HepG2 (cell line): ENCODE measurements around the gene TSPAN15. TPM values are rescaled to one million over a fixed set of nuclear protein-coding genes. Genes with fewer than 3 reads are reported as not detected.

Experiments
- ATAC-seq: fragments of 200-7000 bp; cut with Tn5 transposase; 3 replicates; pipeline ENCODE4 v1.9.1; 2020; ENCODE audit warnings: mild to moderate bottlenecking, moderate library complexity
- BruUV-seq: library from RNA; stranded (reverse); fragments of 400-500 nt; replicated peaks from 2 replicates; lab custom pipeline; 2021; lab: Mats Ljungman, UMichigan
- CTCF ChIA-PET: fragments of 300-600 bp; formaldehyde crosslinking; extraction: SDS; loops from one replicate; lab custom pipeline; 2021; ENCODE audit warnings: low total read pairs, inconsistent platforms, low intra/inter-chr PET ratio; lab: Yijun Ruan, JAX
- POLR2A ChIA-PET: fragments of 350-600 bp; sonication (Branson Sonifier 250); formaldehyde crosslinking; loops from one replicate; lab custom pipeline; 2020; ENCODE audit warnings: antibody characterized with exemption, inconsistent platforms; lab: Yijun Ruan, JAX
- DNase-seq: peaks from one replicate; pipeline ENCODE4 v3.0.0-alpha.2; 2015; ENCODE audit warnings: low spot score
- FAIRE-seq: peaks from 3 replicates; lab custom pipeline; 2011; peaks lifted over from hg19 to GRCh38; lab: Jason Lieb, UNC
- H2AFZ ChIP-seq: one replicate; pipeline ENCODE4 v1.6.1; 2011; ENCODE audit warnings: low read length, inconsistent platforms
- H3K27ac ChIP-seq: fragments of 300-600 bp; 3 replicates; pipeline ENCODE4 v1.8.0; 2011; ENCODE audit warnings: mixed run types, mild to moderate bottlenecking, mixed read lengths, low read length, inconsistent platforms; ENCODE audit not compliant: insufficient read depth; ENCODE audit errors: extremely low read length
- H3K27me3 ChIP-seq, 2 experiments: fragments of 200-600 bp in 1 of 2; 2 replicates in 1 of 2; 3 replicates in 1 of 2; pipeline versions ENCODE4 v1.6.0 to v1.8.0; 2011; ENCODE audit warnings: low read length in 2 of 2, mild to moderate bottlenecking in 2 of 2, moderate library complexity in 2 of 2, inconsistent platforms in 1 of 2; ENCODE audit not compliant: insufficient read depth in 2 of 2, control insufficient read depth in 1 of 2
- H3K36me3 ChIP-seq, 2 experiments: fragments of 200-600 bp in 1 of 2; replicated peaks in 1 of 2; 2 replicates in 1 of 2; 3 replicates in 1 of 2; pipeline versions ENCODE4 v1.5.1 to v1.8.0; 2011; ENCODE audit warnings: low read length in 2 of 2, inconsistent platforms in 1 of 2; ENCODE audit not compliant: insufficient read depth in 2 of 2, control insufficient read depth in 1 of 2
- H3K4me1 ChIP-seq: 2 replicates; pipeline ENCODE4 v1.5.1; 2012; ENCODE audit warnings: low read length, inconsistent platforms; ENCODE audit not compliant: insufficient read depth
- H3K4me2 ChIP-seq: 2 replicates; pipeline ENCODE4 v1.6.0; 2011; ENCODE audit warnings: low read depth, low read length, inconsistent platforms
- H3K4me3 ChIP-seq, 3 experiments: fragments of 200-600 bp in 1 of 3; sonication (generic), shearing (Covaris generic) in 1 of 3; replicated peaks in 1 of 3; 2 replicates each; pipeline ENCODE4 v1.5.1; 2011 to 2016; ENCODE audit warnings: low read length in 3 of 3, inconsistent platforms in 2 of 3, low read depth in 2 of 3, mild to moderate bottlenecking in 2 of 3, control low read depth in 1 of 3, mixed read lengths in 1 of 3; ENCODE audit not compliant: insufficient read depth in 1 of 3
- H3K79me2 ChIP-seq: one replicate; pipeline ENCODE4 v1.6.1; 2011; ENCODE audit warnings: low read length, inconsistent platforms; ENCODE audit not compliant: insufficient read depth
- H3K9ac ChIP-seq: 2 replicates; pipeline ENCODE4 v1.6.0; 2011; ENCODE audit warnings: mild to moderate bottlenecking, low read depth, low read length, inconsistent platforms; ENCODE audit not compliant: insufficient read depth
- H3K9me3 ChIP-seq: 2 replicates; pipeline ENCODE4 v1.5.1; 2012; ENCODE audit warnings: mild to moderate bottlenecking, low read length
- H4K20me1 ChIP-seq: 2 replicates; pipeline ENCODE4 v1.6.0; 2011; ENCODE audit warnings: inconsistent platforms, mild to moderate bottlenecking, low read length, moderate library complexity; ENCODE audit not compliant: insufficient read depth
- KAT7 ChIP-seq: IDR thresholded peaks from 2 replicates; pipeline ENCODE4 v1.6.1; 2018; ENCODE audit warnings: borderline replicate concordance, missing compliant biosample characterization
- MIXL1 ChIP-seq: IDR thresholded peaks from 2 replicates; pipeline ENCODE4 v1.6.1; 2016
- PTBP1 ChIP-seq: fragments of 200-400 bp; formaldehyde crosslinking; IDR thresholded peaks from 2 replicates; pipeline ENCODE4 v1.6.1; 2018; ENCODE audit warnings: low read length, low read depth; ENCODE audit not compliant: poor library complexity, severe bottlenecking
- RFX5 ChIP-seq: IDR thresholded peaks from 2 replicates; pipeline ENCODE4 v1.6.1; 2011; ENCODE audit warnings: low read depth, low read length, improper control_type of control experiment
- SOX6 ChIP-seq, 2 experiments: fragments of 450-650 bp in 1 of 2; sonication (generic) in 1 of 2; formaldehyde crosslinking in 1 of 2; IDR thresholded peaks; 2 replicates each; pipeline versions ENCODE4 v1.4.0 to v1.6.1; 2017 to 2020; ENCODE audit warnings: antibody characterized with exemption in 1 of 2, mild to moderate bottlenecking in 1 of 2, missing genetic modification reagents in 1 of 2
- STAT5B ChIP-seq: sonication (generic); formaldehyde crosslinking; IDR thresholded peaks from 2 replicates; pipeline ENCODE4 v1.4.0; 2020; ENCODE audit warnings: missing genetic modification reagents
- USF2 ChIP-seq, 2 experiments: sonication (generic) in 1 of 2; formaldehyde crosslinking in 1 of 2; IDR thresholded peaks; 2 replicates each; pipeline versions ENCODE4 v1.5.1 to v1.6.1; 2011 to 2020; ENCODE audit warnings: borderline replicate concordance in 1 of 2, low read depth in 1 of 2, low read length in 1 of 2, mild to moderate bottlenecking in 1 of 2, missing genetic modification reagents in 1 of 2, moderate library complexity in 1 of 2
- ZBTB20 ChIP-seq: sonication (generic); formaldehyde crosslinking; IDR thresholded peaks from 2 replicates; pipeline ENCODE4 v1.8.1; 2023; ENCODE audit warnings: missing genetic modification reagents, low read depth, mild to moderate bottlenecking, borderline replicate concordance
- ZMAT5 ChIP-seq: sonication (generic); formaldehyde crosslinking; IDR thresholded peaks from 2 replicates; pipeline ENCODE4 v1.5.0; 2020; ENCODE audit warnings: mild to moderate bottlenecking, low read depth, missing genetic modification reagents, borderline replicate concordance
- ZNF296 ChIP-seq: sonication (generic); formaldehyde crosslinking; conservative IDR thresholded peaks from 2 replicates; pipeline ENCODE4 v1.5.0; 2020; ENCODE audit warnings: mild to moderate bottlenecking, missing genetic modification reagents
- ZNF432 ChIP-seq: sonication (generic); formaldehyde crosslinking; IDR thresholded peaks from 2 replicates; pipeline ENCODE4 v1.5.0; 2020; ENCODE audit warnings: missing genetic modification reagents, mild to moderate bottlenecking, borderline replicate concordance
- ZNF672 ChIP-seq: sonication (generic); formaldehyde crosslinking; IDR thresholded peaks from 2 replicates; pipeline ENCODE4 v1.8.1; 2022; ENCODE audit warnings: missing genetic modification reagents
- ZNF710 ChIP-seq: sonication (generic); formaldehyde crosslinking; IDR thresholded peaks from 2 replicates; pipeline ENCODE4 v1.5.0; 2020; ENCODE audit warnings: mild to moderate bottlenecking, missing genetic modification reagents, borderline replicate concordance
- WGBS: methylation state at CpG from one replicate; pipeline ENCODE4 v1.1.6; 2017; ENCODE audit warnings: low lambda C conversion rate; 5-methylcytosine and 5-hydroxymethylcytosine counted together
- in situ Hi-C: cut with HindIII; loops from 2 replicates; pipeline ENCODE4 v1.10.0; 2017; ENCODE audit warnings: low pct_unique_long_range_greater_than_20kb; ENCODE audit not compliant: extremely low pct_ligation_motif_present
- intact Hi-C: fragments of 100-400 bp; cut with micrococcal nuclease; formaldehyde crosslinking; loops from one replicate; pipeline ENCODE4 v1.10.0; 2022; ENCODE audit not compliant: unreplicated experiment
- polyA plus RNA-seq, 8 experiments: library from polyadenylated mRNA; depleted of rRNA in 3 of 8; stranded (reverse) in 7 of 8; unstranded in 1 of 8; fragments of >200 nt; fragmentation: Illumina TruSeq in 4 of 8; extraction: Trizol in 4 of 8; gene quantifications; 2 replicates each; pipeline versions ENCODE4 v1.2.1 to v1.2.3, GENCODE V29; 2011 to 2016; ENCODE audit warnings: low read depth in 4 of 8, missing spikeins in 1 of 8, mixed read lengths in 1 of 8; ENCODE audit not compliant: insufficient read depth in 1 of 8
- total RNA-seq, 5 experiments: library from RNA; depleted of rRNA; stranded (reverse); fragments of >200 nt; fragmentation: Illumina TruSeq; extraction: Trizol; gene quantifications; 2 replicates each; pipeline ENCODE4 v1.2.3, GENCODE V29; 2016; ENCODE audit warnings: low read depth in 1 of 5

Gene TSPAN15
- total and polyA plus RNA-seq, 2 of the 13 experiments (the other 11 are each of a cell fraction or from before 2014, with no cell fraction given), result 0.27 to 3.2 TPM

- Histone ChIP-seq H3K4me2 (no peak overlapping the region), H3K79me2 (no peaks in the 10 kb centered on the region), H3K36me3 (no peaks in the 10 kb centered on the region; a peak in 1 of 5 replicates), H3K27ac (no peak overlapping the region), H3K4me3 (no peak overlapping the region), H3K27me3 (peaks cover 0 to 3% of the 10 kb centered on the region in 2 experiments; a peak in 2 of 5 replicates), H2AFZ (no peak overlapping the region), H4K20me1 (no peaks in the 10 kb centered on the region), H3K9me3 (no peaks in the 10 kb centered on the region), H3K4me1 (peaks cover 15% of the 10 kb centered on the region), H3K9ac (no peak overlapping the region)
- intact Hi-C loops (no loop called here), in situ Hi-C loops (no loop called here)
- FAIRE-seq (no peak), DNase-seq (no peak), ATAC-seq (no peak)
- ChIA-PET CTCF (no interaction called here), POLR2A (no interaction called here)
- BruUV-seq, result no TSS peak
- TF ChIP-seq ZNF710 (CRISPR knock-in tag) (no peak), KAT7 (CRISPR knock-in tag) (no peak), ZNF672 (CRISPR knock-in tag) (no peak), STAT5B (CRISPR knock-in tag) (no peak), ZBTB20 (CRISPR knock-in tag) (no peak), RFX5 (no peak), ZNF296 (CRISPR knock-in tag) (no peak), PTBP1 (no peak), SOX6 (IDR thresholded peaks at IDR 0.05) (no peak), SOX6 (CRISPR knock-in tag; IDR thresholded peaks at IDR 0.05) (no peak), USF2 (IDR thresholded peaks at IDR 0.05; ENCODE audit: low read depth, low read length) (no peak), USF2 (CRISPR knock-in tag; IDR thresholded peaks at IDR 0.05; ENCODE audit: borderline replicate concordance) (no peak), ZNF432 (no peak), MIXL1 (CRISPR knock-in tag) (no peak), ZMAT5 (CRISPR knock-in tag) (no peak)
- WGBS, result 68% methylated on average over 10 of the region's 10 CpGs
Measured at GRCh38 chr10:69455006-69455763, 3.9 kb downstream of the TSPAN15 start.
